GM20000 (cell line): ENCODE measurements around the gene ZNF532.

ENCODE experiments used
- DNase-seq: peaks from one replicate; pipeline ENCODE4 v3.0.0; 2012; ENCODE audit warnings: low spot score
- TF ChIP-seq, protein P1 (sequence below): IDR thresholded peaks from 2 replicates; pipeline ENCODE4 v1.5.1; 2012; ENCODE audit warnings: mild to moderate bottlenecking, control low read depth; ENCODE audit errors: extremely low read depth, missing control alignments

ZNF532 gene

DNA sequence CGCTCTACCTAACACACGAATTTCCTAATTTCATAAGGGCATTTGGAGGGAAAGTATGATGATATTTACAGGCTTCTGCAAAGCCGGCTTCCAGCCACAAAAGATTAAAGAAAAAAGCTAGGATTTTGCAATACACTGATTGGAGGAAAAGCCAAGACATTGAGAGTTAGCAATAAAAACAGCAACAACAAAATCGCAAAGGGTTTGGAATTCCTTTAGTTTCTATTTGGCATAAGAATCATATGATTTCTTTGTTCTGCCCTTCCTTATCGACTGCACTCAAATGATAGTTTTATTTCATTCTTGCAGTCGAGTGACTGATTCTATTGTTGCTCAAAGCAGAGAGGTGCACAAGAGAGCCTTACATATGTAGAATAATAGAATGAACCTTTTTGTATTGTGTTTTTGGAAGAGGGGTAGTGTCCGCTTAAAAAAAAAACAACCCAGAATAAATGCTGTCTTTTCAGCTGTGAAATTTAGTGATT, 3.9 kb upstream of the ZNF532 start:
- DNase-seq: no peak
- TF ChIP-seq, protein P1, sequence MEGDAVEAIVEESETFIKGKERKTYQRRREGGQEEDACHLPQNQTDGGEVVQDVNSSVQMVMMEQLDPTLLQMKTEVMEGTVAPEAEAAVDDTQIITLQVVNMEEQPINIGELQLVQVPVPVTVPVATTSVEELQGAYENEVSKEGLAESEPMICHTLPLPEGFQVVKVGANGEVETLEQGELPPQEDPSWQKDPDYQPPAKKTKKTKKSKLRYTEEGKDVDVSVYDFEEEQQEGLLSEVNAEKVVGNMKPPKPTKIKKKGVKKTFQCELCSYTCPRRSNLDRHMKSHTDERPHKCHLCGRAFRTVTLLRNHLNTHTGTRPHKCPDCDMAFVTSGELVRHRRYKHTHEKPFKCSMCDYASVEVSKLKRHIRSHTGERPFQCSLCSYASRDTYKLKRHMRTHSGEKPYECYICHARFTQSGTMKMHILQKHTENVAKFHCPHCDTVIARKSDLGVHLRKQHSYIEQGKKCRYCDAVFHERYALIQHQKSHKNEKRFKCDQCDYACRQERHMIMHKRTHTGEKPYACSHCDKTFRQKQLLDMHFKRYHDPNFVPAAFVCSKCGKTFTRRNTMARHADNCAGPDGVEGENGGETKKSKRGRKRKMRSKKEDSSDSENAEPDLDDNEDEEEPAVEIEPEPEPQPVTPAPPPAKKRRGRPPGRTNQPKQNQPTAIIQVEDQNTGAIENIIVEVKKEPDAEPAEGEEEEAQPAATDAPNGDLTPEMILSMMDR: no peak

DNA sequence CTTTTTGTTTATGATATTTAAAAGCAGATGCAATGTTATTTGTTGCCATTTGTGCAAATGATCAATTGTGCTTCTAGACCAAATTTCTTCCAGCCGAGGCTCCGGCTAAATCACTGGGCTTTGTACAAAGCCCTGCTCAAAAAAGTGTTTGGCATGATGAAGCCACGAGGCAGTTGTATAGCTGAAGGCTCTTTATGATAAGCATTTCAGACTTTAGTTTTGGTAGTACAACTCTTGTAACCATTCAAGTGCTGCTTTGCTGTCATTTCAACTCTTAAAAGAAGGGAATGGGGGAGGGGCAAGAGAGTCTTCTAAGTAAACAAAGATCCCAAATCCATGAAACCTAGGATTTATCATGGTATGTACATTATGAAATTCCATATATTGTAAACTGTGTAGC, 3.3 kb upstream of the ZNF532 start:
- no peak for DNase-seq
- TF ChIP-seq, protein P1: no peak

DNA sequence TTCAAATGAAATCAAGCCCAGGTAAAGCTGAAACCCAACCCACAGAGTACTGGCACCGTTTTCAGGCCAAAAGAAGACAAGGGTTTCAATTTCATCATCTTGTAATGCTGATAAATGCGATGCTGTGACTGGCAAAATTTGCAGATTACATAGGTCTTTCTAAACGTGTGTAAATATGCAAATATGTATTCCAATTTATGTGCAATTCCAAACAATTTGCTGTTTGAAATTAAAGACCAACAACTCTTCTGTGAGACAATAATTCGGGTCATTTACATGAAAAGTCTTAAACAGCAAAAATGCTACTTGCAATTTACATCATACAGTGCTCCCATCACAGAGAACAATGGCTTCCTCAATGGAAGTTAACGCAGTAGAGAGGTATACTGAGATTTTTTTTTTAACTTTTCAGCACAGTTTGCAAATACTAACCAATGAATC, 2.8 kb upstream of the ZNF532 start:
- TF ChIP-seq, protein P1: no peak
- DNase-seq: no peak

- no peak for DNase-seq
These were observed 2.3 kb upstream of the ZNF532 start for GRCh38 chr18:58862356-58862755.

GRCh38 chr18:58862851-58863538, 1.7 kb upstream of the ZNF532 start:
- peak; percentile 76 for DNase-seq
- TF ChIP-seq, protein P1: no peak

More at GRCh38 chr18:58862356-58862755, 2.3 kb upstream of the ZNF532 start:
- TF ChIP-seq, protein P1: no peak

DNA sequence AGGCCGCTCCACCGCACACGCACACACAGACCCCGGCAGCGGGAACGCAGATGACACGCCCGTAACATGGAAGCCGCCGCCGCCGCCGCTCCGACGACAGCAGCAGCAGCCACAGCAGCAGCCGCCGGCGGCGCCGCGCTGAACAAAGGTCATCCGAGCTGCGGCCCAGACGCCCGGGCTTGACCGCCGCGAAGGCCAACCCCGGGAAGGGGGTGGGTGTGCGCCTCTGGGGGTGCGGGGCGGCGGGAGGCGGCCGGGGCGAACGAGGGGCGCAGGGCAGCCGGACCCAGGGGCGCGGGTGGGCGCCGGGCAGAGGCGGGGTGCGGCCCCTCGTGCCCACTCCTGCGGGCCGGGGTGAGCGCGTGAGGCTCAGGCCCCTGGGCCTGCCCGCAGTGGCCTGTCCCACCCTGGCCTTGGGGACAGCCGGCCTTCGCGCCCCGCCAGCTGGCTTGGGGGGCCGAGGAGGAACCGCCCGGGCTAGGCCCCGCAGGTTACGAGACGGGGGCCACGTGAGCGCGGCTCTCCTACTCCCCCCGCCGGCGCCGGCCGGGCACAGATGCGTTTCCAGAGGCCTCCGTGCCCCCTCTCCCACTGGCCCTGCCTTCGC, 1.0 kb upstream of the ZNF532 start:
- DNase-seq: peak; percentile 80
- TF ChIP-seq, protein P1: no peak

DNA sequence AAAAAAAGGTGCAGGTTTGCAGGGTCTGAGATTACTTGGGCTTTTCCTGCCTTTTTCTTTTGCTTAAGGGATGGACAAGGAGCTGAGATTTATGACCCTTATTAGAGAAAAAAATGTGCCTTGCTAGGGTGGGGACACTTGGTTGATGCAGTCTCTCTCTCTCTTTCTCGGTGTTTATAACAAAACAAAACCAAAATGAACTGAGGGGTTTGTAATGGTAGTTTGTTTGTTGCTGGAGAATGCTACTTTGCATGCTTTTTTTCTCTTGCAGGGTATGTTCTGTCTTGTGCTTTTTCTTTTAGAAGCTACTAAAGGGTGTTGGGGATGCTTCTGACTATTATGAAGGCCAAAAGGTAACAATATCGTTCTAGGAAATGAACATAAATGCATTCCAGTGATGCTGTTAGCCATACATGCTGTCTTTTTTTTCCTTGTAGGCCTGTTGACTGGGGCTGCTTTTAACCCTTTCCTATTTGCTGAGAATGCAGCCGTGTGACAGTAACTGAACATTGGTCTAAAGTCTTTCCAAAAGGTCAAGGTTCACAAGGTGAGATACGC, 435 bp downstream of the ZNF532 start:
- DNase-seq: no peak

More for the DNA sequence above, 435 bp downstream of the ZNF532 start:
- TF ChIP-seq, protein P1: no peak
